Vagina (tissue), 2 donors: ENCODE data around the gene CD9.

Source experiments
- CTCF ChIP-seq, 3 experiments: fragments of 450-650 bp in 2 of 3; fragments of 200-600 bp in 1 of 3; sonication (generic) in 1 of 3; IDR thresholded peaks; one replicate each; pipeline ENCODE4 v1.5.1; 2017 to 2019; ENCODE audit warnings: antibody characterized with exemption in 3 of 3, mild to moderate bottlenecking in 2 of 3, moderate library complexity in 2 of 3
- POLR2A ChIP-seq, 2 donors: fragments of 450-650 bp; IDR thresholded peaks; one replicate each; pipeline ENCODE4 v1.6.1; 2017; ENCODE audit warnings: antibody characterized with exemption in 2 of 2, mild to moderate bottlenecking in 2 of 2, moderate library complexity in 2 of 2

GRCh38 chr12:6195665-6196535 lies 4.3 kb upstream of the CD9 start:
- TF ChIP-seq POLR2A (IDR thresholded peaks at IDR 0.05): no peak
- TF ChIP-seq CTCF (IDR thresholded peaks at IDR 0.05): peak; percentile 95 to 99 (median 99)
